Right forelimb (tissue), 1 donor: ENCODE data around the gene U2AF1L4.
A peak's percentile ranks its signal among the peaks of the same experiment; 100 is the strongest.

ENCODE experiments used
- DNase-seq: peaks from one replicate; pipeline ENCODE4 v3.0.0-alpha.2; 2018

The U2AF1L4 gene

DNA sequence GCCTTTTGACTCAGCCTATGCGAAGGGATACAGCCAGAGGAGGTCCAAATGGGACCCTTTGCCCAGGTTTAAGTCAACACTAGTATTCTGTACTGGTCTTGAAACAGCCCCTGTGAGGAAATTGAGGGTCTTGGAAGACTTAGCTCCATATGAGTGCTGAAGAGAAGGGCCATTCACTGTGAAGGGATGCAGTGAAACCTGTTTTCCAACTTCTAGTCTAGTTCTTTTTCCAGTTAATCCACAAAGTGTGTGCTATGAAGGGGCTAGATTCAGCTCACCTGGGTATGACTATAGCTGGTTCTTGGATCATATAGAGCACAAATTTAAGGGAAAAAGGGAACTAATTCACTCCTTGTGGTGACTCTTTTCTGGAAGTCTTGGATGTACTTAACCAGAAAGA, 36.8 kb downstream of the U2AF1L4 start:
- no peak for DNase-seq

DNA sequence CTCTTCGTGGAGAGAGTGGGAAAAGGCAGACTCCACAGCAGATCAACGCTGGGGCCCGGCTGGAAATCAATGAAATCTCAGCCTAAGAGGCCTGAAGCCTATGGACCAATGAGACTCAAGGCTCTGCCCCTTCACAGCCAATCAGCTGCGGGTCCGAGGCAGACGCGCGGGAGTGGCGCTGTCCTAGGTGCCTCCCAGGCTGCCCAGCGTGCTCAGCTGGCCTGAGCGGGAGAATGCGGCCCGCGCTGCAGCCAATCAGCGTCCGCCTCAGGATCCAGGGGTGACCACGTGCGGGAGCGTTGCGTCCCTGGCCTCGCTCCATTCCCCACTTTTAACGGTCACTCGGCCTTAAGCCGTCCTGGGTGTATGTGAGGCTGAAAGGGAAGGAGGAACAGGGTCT, 41.0 kb downstream of the U2AF1L4 start, which contains the start of gene ZBTB32:
Gene ZBTB32 (plus strand): TSS at position 341 of the 400 bp plus-strand sequence. CDS start 10,069 bp downstream, outside the sequence.
- no peak for DNase-seq

DNA sequence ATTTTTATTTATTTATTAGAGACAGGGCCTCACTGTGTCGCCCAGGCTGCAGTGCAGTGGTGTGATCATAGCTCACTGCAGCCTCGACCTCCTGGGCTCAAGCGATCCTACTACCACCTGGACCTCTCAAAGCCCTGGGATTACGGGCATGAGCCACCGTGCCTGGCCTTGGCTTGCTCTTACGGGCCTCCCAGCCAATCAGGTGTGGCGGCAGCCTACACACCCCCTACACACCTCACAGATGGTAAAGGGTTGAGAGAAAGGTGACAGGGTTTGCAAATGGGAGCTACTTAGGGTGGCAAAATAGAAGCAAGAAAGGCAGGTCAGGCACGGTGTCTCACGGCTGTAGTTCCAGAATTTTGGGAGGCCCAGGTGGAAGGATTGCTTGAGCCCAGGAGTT, 41.9 kb downstream of the U2AF1L4 start:
- DNase-seq: no peak

DNA sequence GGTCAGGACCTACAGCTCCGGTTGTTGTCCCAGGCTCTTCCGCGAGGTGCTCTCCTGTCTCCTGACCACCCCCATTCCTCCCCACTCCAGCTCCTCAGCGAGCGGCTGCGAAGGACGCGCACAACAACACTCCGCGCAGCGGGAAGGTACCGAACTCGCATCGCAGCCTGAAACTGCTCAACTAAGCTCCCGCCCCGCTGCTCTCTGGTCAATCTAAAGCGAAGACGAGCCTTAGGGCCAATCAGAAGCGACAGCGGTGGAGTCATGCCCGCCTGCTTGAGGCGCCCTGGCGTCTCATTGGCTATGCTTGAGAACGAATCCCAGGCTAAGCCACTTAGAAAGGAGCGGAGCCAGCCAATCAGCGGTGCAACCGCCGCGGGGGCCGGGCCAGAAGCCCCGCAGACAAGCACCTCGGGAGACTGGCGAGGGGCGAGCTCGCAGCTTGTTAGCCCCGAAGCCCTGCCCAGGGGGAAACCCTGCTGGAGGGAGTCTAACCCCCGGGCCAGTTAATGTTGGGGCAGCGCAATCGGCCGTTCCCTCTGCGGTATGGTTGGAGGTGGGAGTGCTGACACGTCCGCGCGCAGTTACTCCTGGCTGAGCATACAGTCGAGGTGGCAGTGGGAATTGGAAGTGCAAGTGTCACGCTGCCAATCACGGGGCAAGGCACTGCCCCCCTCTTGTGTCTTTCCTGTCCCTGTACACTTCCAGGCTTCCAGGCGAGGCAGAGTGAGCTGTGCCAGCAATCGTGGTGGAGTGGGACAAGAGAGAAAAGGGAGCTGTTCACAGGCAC, 42.8 kb downstream of the U2AF1L4 start:
- DNase-seq: peak; percentile 92

DNA sequence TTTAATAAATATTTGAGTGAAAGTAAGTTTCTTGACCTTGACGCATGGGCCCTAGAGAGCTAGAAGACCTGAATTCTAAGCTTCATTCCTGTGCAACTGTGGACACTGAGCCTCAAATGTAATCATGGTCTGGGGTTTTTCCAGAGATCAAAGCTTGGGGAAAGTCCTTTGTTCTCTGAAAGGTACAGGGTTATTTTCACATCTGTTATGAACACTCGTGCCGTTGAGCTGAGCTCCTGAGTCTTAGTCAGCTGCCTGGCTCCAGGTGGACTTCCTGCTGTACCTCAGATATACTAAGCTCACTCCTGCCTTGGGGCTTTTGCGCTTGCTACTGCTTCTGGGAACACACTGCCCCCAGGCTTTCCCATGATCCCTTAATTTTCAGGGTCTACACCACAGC, 48.4 kb downstream of the U2AF1L4 start:
- DNase-seq: no peak

DNA sequence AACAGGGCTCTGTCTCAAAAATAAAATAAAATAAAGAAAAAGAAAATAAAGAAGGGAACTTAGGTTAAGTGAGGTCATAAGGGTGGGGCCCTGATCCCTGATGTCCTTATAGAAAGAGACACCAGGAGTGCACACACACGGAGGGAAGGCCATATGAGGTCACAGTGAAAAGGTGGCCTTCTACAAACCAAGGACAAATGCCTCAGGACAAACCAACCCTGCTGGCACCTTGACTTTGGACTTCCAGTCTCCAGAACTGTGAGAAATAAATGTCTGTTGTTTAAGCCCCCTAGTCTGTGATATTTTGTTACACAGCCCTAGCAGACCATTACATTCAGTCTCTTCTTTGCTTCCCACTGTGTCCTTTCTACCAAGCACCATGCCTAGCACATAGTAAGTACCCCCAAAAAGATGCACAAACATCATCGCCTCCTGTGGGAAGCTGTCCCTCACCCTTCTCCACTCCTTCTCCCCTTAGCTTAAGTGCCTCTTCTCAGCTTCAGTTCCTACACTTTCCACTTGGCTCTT, 49.3 kb downstream of the U2AF1L4 start:
- no peak for DNase-seq

DNA sequence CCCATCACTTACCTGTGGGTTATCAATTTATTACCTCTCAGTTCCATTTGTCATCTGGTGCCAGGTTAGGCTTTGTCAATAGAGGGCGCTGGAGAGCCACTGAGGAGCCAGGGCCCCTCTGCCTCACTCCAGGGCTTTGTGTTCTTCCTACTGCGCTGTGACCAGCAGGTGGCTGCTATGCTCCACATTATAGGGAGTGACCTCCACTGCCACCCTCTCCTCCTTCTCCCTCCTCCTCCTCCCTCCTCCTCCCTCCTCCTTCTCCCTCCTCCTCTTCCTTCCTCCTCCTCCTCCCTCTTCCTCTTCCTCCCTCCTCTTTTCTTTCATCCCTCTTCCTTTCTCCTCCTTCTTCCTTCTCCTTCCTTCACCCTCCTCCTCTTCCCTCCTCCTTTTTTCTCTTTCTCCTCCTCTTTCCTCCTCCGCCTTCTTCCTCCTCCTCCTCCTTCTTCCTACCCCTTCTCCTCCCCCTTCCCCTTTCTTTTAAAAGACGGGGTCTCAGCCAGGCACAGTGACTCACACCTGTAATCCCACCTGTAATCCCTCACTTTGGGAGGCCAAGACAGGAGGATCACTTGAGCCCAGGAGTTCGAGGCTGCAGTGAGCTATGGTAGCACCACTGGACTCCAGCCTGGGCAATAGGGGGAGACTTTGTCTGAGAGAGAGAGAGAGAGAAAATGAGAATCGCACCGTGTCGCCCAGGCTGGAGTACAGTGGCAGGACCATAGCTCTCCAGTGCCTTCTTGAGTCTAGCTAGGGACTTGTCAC, 51.2 kb downstream of the U2AF1L4 start:
- DNase-seq: peak; percentile 87

DNA sequence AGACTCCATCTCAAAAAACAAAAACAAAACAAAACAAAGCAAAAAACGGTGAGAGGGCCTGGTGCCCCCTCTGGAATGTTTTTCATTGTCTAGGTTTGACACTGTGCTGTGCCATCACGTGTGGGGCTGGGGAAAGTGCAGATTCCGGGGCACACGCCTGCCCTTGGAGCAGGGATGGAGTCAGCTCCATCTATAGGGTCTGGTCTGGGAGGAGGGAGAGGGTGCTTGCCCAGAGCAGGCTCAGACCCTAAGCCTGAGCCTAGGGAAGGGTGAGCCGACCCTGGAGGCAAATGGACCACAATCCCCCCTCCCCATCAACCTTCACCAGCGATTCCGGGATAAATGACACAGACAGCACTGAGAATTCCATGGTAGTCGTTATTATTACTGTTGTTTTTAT, 51.8 kb downstream of the U2AF1L4 start:
- no peak for DNase-seq
